GM21723 (cell line): ENCODE results near the gene UPF2.
"Not testable (repeated sequence)": the region's sequence is repeated elsewhere in the genome, so short reads cannot be mapped to it uniquely, and the experiment has no call there.

ENCODE experiments used
- ATAC-seq: cut with Tn5 transposase; IDR thresholded peaks from one replicate; pipeline ENCODE4 v1.9.1; 2021; ENCODE audit warnings: mild to moderate bottlenecking, moderate library complexity; ENCODE audit not compliant: unreplicated experiment

UPF2 gene

DNA sequence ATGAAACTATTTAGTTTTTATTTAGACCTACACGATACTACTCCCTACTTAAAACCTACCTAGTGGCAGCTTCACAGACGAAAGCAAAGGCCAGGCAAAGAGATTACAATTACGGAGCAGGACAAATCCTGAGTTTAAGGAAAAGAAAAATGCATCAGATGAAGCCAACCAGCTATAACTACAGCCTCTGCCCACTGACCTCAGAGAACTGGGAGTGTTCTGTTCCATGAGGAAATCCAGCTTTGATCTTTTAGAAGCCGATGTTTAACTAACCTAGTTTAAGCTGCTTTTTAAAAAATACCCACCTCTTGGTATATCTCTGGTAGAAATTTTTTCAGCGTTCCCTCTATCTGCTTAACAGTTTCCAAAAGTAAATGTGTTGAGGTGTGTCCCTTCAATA, 3.0 kb upstream of the UPF2 start:
- ATAC-seq, result no peak

DNA sequence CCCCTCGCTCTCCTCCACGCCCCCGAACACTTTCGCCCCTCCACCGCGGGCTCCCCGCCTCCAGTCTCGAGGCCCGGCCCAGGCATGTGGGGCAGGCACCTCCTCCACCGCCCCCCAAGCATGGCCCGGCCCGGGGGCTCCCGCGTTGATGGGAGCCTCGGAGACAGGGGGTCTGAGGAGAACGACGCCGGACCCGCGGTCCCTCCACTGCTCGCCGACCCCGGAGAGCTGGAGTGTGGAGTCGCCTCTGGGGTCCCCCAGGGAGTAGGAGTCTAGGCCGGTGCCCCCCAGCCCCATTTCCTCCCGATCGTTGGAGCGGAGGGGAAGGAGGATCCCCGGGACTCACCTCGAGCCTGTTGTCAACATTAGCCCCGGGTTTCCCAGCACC, 206 bp downstream of the UPF2 start:
- ATAC-seq, result peak; percentile 8

DNA sequence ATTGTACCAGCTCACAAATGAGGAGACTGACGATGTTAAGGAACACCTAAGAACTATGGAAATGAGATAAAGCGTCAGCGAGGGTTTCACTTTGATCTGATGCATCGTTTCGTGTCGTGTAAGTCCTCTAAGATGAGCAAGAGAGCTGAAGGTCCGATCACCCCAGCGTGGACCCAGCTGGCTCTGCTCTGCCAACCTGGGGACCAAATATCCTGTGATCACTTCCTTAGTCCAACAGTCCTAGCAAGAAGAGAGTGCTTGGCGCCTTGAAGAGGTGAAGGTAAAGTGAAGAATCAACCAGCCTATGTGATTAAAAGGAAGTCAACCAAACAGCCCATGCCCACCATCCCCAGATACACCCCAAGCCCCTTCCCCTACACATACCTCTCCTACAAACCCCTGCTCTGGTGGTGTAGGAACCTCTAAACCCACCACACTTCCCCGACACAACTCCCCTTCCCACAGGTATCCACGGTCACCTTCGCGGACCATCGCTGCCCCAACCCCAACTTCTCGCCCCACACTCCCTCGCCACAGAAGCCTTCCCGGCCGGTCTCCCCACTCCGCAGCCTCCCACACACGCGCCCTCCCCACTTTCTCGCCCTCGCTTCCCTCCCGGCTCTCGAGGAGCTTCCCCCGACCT, 722 bp downstream of the UPF2 start:
- no peak for ATAC-seq

DNA sequence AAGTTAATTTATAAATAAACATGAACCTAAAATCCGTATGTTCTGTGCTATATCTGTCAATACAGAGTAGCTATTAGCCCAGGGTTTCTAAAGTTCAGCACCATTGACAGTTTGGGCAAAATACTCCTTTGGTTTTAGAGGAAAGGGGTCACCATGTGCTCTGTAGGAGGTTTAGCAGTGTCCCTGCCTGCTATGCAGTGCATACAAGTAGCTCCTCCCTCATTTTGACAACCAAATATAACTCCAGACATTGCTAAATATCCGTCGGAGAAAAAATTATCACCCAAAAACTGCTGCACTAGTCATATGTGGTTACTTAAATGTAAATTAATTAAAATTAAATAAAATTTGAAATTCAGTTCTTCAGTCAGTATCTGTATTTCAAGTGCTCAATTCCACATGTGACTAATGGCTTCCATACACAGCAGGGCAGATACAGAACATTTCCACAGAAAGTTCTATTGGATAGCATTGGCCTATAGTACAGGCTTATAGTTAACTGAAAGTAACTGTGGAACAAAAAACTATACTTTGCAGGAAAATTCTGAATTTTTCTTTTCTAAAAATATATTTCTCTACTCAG, 6.4 kb downstream of the UPF2 start:
- no peak for ATAC-seq

DNA sequence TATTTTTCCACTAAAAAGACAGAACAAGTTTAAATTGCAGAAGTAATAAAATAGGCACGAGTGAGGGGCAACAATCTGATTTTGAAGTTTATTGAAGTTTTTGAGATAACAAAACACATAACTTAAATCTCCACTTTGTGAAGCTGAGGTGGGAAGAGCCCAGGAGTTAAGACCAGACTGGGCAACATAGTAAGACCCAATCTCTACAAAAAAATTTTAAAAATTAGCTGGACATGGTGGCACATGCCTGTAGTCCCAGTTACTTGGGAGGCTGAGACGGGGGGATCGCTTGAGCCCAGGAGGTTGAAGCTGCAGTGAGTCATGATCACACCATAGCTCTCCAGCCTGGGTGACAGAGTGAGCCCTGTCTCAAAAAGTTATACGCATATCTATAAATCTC, 11.2 kb downstream of the UPF2 start:
- no peak for ATAC-seq

DNA sequence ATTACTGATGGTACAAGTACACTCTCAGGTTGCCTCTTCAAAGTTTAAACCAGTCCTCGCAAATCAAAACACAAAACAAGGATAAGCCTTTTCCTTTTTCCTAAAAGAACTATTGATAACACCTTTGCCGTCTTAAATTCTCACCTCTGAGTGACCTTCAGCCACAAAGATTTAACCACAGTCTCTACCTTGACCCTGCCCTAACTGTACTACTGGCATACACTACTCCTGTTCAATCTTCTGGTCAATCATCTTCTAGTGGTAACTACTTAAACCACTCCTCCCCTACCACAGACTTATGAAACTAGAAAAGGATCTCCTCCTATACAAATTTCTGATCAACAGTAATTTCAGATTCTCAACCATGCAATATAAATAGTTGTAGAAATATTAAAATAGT, 15.1 kb downstream of the UPF2 start:
- ATAC-seq, result no peak

DNA sequence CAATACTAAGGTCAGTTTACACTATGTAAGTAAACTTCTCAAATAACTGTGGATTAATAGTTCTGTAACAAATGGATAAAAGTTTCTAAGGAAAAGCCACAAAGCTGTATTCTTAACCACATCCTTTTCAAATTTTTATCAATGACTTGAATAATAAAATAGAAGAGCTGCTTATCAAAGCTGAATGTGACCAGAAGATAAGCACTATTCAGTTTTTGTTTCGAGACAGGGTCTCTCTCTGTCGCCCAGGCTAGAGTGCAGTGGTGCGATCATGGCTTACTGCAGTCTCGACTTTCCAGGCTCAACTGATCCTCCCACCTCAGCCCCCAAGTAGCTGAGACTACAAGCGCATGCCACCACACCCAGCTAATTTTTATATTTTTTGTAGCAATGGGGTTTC, 17.0 kb downstream of the UPF2 start:
- ATAC-seq, result no peak

DNA sequence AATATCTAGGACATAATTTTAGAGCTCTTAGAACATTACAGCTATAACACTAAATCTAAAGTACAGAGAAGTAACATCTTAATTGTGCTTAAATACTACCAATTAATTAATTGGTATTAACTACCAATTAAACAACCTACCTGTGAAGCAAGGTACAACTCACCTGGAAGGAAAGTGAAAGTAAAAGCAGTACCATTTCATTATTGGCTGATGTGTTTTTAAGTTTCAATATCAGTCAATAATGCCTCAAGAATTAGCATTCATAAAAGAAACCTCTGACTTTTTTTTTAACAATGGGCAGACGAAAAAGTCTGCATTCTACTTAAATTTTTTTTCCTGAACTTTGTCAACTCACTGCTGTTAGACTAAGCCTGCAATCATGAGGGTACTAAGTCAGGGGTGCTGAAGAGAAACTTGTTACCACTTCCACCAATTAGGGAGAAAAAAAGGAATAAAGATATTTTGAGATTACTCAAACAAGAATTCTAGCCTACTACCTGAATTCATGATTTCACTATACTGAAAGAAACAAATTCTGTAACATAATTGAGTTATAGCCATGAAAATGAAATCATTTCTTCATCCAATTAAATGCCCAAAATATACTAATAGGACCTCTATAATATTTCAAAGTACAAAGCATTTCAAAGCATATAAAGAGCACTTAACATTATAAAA, 19.9 kb downstream of the UPF2 start:
- ATAC-seq, result no peak

DNA sequence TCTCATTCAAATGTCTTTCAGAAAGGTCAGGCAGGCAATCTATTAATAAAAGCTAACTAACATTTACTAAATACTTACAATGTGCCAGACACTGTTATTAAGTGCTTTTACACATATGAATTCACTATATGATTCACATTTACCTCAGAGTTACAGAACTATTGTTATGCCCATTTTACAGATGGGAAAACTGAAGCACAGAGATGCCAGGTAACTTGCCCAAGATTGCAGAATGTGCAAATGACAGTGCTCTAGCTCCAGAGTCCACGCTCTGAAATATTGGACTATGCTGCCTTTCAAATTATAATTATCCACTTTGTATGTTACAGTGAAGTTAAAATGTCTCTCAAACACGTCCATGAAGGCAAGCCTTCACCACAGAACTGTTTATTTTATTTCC, 22.0 kb downstream of the UPF2 start:
- ATAC-seq, result no peak

DNA sequence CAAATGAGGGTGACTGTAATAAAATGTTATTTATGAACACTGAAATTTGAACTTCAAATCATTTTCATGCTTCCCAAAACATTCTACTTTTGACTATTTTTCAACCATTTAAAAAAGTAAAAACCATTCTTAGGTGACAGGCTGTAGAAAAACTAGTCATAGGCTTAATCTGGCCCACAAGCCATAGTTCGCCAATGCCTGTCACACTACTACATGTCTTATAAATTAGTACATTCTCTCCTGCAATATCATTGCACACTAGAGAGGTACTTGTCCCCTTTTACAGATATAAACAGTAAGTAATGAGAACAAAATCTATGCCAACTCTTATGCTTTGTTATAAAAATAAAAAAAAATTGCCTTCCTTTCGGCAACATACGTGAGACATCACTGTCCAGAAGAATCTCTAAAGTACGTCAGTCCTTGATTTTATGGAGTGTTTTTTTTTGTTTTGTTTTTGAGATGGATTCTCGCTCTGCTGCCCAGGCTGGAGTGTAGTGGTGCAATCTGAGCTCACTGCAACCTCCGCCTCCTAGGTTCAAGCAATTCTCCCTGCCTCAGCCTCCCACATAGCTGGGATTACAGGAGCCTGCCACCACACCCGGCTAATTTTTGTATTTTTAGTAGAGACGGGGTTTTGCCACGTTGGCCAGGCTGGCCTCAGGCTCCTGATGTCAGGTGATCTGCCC, 23.2 kb downstream of the UPF2 start:
- ATAC-seq, result no peak

DNA sequence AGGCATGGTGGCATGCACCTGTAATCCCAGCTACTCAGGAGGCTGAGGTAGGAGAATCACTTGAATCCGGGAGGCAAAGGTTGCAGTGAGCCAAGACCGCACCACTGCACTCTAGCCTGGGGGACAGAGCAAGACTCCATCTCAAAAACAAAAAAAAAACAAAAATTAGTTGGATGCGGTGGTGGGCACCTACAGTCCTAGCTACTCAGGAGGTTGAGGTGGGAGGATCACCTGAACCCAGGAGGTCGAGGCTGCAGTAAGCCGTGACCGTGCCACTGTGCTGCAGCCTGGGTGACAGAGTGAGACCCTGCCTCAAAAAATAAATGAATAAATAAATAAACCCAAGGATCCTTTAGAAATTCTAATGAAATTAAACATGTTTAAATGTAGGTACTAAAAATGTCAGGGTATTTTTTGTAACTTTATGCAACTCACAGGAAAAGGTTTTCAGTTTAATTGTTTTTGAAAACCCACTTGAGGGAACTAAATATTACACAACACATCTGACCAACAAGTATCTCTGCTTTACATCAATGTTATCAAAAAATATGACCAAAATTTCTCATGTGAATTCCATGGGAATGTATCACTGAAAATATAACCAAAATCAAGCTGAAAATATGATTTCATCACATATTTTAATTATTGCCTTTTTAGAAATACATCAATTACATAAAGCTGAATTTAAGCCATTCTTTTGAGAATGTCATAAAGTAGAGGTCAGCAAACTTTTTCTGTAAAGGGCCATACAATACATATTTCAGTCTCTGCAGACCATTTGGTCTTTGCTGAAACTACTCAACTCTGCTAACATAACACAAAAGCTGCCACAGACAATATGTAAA, 23.9 kb downstream of the UPF2 start:
- no peak for ATAC-seq

DNA sequence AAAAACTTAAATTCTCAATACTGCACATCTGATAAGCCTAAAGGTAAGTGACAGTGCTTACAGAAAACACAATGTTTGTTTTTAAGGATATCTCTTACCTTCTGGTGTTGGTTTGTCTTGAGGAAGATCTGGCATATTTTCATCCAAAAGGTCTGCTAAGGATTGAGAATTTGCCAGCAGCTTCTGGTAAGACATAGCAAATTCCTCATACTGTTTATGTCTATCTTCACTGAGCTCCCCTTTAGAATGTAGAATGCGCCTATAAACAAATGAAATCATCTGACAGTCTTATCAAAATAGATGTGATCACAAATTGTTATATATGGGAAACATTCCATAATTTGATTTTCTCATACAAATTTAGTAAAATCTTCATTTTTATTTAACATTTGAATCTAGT, 28.7 kb downstream of the UPF2 start:
- ATAC-seq, result no peak

DNA sequence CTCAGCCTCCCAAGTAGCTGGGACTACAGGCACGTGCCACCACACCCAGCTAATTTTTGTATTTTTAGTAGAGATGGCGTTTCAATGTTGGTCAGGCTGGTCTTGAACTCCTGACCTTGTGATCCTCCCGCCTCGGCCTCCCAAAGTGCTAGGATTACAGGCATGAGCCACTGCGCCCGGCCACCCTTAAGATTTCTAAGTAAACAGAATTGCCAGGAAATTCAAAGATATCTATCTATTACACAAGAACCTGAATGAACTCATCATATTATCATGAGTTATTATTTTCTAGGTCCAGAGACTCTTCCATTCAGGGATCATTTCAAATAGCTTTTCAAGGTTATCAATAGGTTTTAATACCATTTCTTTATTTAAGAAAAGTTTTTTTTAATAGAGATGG, 29.2 kb downstream of the UPF2 start:
- not testable (repeated sequence) for ATAC-seq

DNA sequence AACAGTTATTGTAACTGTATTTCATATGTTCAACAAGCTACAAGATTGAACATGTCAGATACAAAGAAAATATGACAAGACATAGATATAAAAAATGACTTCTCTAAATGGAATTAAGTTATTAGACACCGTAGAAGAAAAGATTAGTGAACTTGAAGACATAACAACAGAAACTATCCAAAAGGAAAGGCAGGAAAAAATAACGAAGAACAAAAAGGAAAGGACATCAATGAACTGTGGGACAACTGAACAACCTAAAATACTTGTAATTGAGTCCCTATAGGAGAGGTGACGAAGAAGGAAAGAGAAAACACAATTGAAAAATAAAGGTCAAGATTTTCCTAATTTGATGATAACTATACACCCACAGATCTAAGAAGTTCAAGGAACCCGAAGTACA, 32.3 kb downstream of the UPF2 start:
- no peak for ATAC-seq

DNA sequence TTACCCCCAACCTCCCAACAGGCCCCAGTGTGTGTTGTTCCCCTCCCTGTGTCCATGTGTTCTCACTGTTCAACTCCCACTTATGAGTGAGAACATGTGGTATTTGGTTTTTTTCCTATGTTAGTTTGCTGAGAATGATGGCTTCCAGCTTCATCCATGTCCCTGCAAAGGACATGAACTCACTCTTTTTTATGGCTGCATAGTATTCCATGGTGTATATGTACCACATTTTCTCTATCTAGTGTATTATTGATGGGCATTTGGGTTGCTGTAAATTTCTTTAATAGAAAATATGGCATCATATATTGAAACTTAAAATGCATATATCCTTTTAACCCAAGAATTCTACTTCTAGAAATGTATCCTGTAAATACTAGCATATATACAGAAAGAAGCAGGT, 33.8 kb downstream of the UPF2 start:
- ATAC-seq, result not testable (repeated sequence)

DNA sequence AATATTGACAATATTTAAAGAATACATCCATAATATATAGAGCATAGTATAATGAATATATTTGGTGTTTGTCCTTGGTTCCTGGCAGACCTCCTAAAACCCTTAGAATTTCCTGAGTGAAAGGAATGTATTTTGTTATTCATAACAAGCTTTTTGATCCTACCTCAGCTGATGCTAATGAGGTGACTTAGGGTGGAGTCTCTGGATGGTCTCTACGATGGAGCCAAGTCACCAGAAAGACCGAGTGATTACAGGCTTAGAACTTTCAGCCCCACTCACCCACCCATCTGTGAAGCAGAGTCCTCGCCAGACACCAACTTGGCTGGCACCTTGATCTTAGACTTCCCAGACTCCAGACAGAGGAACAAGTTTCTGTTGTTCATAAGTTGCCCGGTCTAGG, 35.9 kb downstream of the UPF2 start:
- ATAC-seq, result no peak

DNA sequence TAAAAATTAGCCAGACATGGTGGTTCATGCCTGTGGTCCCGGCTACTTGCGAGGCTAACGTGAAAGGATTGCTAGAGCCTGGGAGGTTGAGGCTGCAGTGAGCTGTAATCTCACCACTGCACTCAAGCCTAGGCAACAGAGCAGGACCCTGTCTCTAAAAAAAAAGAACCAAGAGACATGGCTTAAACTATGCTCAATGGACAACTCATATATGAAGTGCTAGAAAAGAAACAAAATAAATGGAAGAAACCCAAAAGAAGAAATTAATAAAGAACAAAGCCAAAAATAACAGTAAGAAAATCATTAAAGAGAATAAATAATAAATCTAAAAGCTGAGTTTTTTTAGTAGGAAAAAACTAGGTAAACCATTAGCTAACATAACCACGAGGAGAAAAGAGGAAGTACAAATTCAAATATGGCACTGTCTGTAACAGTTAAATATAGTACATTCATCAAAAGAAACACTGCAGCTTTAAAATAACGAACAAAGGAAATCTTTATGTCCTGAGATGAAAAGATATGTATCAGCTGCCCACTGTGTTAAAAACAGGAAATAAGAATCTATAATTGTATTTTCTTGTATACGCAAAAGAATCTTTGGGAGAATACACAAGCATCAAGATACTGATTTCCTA, 48.7 kb downstream of the UPF2 start:
- ATAC-seq, result peak; percentile 52

DNA sequence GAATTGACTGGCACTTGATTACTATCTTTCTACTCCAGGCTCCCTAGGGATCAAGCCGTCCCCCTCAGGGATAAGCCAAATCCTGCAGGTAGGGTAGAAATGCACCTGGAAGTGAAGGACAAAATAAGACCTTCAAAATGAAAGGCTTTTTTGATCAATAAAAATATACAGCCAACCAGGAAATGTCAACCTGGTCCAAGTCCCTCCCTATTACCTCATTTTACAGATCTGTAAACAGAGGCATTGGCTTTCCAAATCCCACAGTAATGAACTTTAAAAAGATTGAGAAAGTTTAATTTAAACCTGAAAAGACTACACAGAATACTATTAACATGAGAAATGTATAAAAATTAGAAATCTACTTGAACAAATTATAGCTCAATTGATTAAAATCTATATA, 53.7 kb downstream of the UPF2 start:
- ATAC-seq, result no peak

DNA sequence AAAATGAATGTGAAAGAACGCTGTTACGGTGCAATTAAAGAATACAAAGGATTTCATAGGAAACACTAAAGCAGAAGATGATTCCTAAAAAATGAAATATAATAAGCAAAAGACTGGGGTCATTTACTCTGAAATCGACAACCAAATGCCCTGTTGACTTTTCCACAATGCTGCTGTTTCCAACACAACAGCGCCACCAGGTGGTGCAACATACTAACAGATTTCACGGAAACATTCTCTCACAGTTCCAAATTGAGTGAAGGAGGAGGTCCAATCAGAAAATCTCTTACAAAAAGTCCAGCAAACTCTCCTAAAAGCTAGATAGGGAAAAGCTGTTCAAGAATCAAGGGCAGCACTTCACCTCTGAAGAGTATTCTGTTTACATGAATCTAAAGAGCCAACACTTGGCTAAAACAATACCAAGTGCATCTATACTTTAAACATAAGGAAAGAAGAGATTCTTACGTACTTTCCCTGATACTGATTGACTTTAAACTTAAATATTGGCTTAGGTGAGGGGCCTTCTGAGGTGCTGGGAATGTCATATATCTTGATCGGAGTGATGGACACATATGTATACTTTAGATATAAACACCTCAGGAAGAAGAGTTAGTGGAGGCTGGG, 55.9 kb downstream of the UPF2 start:
- no peak for ATAC-seq

DNA sequence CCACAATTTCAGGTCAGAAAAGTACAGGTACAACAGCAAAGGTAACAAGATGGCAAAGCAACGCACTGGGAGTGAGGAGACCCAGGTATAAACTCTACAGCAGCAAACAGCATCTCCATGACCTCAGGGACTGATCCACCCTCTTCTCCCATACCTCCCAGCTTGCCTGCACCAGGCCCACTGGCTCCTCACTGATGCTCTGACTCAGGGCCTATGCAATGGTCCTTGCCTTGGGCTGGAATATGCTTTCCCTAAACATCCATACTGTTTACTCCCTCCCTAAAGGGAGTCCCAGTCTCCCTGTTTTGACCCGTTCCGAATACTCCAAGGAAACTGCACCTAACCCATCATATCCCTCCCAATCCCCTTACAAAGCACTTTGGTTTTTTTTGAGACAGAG, 60.4 kb downstream of the UPF2 start:
- no peak for ATAC-seq
